GM12873 (cell line): Measurements from ENCODE around the gene LRRC8B.

ENCODE experiments used
- TF ChIP-seq, protein P1 (sequence below): IDR thresholded peaks from 2 replicates; pipeline ENCODE4 v1.5.1; 2012; ENCODE audit warnings: low read depth, mild to moderate bottlenecking, moderate library complexity, low read length, control low read depth; ENCODE audit not compliant: insufficient read depth; ENCODE audit errors: missing control alignments

The LRRC8B gene

DNA sequence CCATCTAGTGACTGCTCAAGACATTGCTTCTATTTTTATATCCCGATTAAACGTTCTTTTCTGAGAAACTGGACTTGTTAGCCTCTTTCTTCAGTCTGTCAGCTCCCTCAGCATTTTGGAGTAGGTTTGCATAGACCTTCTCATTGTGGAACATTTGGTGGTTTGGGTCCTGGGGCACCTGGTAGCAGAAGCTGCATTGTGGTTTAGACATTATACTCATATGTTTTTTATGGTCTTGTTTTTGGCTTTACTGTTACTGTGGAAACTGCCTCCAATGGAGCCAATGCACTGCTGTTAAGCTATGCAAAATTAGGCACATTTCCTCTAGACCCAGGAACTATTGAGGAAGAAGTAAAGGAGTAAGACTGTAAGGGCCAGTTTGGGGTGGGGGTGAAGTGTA, 36.7 kb upstream of the LRRC8B start:
- TF ChIP-seq, protein P1, sequence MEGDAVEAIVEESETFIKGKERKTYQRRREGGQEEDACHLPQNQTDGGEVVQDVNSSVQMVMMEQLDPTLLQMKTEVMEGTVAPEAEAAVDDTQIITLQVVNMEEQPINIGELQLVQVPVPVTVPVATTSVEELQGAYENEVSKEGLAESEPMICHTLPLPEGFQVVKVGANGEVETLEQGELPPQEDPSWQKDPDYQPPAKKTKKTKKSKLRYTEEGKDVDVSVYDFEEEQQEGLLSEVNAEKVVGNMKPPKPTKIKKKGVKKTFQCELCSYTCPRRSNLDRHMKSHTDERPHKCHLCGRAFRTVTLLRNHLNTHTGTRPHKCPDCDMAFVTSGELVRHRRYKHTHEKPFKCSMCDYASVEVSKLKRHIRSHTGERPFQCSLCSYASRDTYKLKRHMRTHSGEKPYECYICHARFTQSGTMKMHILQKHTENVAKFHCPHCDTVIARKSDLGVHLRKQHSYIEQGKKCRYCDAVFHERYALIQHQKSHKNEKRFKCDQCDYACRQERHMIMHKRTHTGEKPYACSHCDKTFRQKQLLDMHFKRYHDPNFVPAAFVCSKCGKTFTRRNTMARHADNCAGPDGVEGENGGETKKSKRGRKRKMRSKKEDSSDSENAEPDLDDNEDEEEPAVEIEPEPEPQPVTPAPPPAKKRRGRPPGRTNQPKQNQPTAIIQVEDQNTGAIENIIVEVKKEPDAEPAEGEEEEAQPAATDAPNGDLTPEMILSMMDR: no peak

DNA sequence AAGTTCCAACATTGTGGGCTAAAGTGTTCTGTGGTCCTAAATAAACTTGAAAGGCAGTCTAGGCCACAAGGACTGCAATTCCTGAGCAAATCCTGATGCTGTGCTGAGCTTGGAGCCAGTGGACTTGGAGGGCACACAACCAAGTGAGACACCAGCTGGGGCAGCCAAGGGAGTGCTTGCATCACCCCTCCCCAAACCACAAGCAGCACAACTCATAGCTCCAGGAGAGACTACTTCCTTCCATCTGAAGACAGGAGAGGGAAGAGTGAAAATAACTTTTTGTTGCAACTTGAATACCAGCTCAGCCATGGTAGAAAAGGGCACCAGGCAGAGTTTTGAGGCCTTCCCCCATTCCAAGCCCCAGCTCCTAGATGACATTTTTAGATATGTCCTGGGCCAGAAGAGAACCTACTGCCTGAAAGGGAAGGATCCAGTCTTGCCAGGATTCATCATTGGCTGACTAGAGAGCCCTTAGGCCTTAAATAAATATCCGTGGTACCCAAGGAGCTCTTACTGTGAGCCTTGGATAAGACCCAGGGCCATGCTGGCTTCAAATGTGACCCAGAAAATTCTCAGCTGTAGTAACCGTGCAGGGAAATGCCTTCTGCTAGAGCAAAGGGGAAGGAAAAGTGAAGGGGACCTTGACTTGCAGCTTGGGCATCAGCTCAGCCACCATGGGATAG, 35.4 kb upstream of the LRRC8B start:
- TF ChIP-seq, protein P1: no peak

GRCh38 chr1:89490389-89490788, 34.2 kb upstream of the LRRC8B start:
- TF ChIP-seq, protein P1: no peak

- TF ChIP-seq, protein P1: no peak
Observed at GRCh38 chr1:89499320-89499719, 25.3 kb upstream of the LRRC8B start.

GRCh38 chr1:89502042-89502441, 22.6 kb upstream of the LRRC8B start:
- TF ChIP-seq, protein P1: no peak

DNA sequence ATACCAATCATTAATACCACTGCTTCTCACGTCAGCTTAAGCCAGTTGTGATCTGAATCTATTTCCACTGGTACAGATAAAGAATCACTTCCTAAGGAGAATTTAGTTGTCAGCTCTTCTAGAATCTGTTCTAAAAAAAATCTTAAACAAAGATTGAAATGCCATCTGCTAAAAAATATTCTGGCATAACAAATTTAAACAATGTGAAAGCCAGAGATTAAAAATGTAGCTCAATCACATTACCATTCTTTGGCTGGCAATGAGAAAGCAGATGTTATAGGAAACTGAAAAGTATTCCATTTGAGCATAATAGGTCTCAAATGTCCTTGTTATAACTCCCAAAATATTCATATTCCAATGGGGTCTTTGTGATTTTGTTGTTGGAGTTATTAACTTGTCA, 21.7 kb upstream of the LRRC8B start:
- TF ChIP-seq, protein P1: no peak

DNA sequence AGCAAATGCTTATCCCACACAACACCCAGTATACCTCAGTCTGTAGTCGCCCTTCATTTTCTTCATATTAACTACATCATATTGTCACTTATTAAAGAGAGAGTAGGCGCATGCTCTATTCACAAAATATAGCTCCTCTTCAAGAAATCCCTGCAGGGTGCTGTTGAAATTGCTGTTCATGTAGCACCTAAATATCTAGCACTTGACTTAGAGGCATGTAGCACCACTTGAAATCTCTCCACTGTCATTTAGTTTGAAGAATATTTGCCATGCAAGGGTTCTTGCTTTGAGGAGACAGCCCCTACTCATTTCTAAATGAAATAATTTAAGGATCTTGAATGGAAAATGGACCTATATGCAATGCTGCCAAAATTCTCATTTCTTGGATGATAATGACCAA, 20.9 kb upstream of the LRRC8B start:
- TF ChIP-seq, protein P1: no peak
